ENCODE measurements around the gene REP15. TPM values are rescaled to one million over a fixed set of nuclear protein-coding genes. Genes with fewer than 3 reads are reported as not detected.

REP15 gene
- total and polyA plus RNA-seq, 2 of the 8 experiments (the other 6 are each of a cell fraction or from before 2014, with no cell fraction given): 0.06 to 0.73 TPM

DNA sequence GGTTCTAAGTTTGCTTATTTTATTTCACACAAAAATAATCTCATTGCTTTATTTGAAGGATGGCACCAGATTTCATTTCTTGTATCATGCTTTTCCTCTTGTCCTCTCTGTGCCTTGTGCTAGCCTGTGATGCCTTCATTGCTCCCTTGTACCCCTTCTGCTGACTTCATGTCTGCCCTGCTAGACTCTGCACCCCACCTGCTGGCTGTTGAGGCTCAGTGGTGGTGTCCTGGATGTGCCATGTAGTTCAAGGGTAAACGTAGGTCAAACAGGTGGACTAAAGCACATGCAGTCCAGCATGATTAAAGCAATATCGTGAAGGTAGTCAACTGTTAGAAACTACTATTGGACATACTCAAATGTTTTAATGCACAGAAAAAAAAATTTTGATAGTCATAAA is 36.0 kb downstream of the REP15 start:
- Histone ChIP-seq H2AK5ac (ENCODE audit: low read depth, low read length) (no peak overlapping the region), H4K20me1 (replicated peaks in 1 of 2; ENCODE audit: control insufficient read depth in 1 of 2, insufficient read depth in 2 of 2, low read length in 2 of 2) (peaks cover 0 to 2% of the 10 kb centered on the region in 2 experiments), H3K9ac (replicated peaks in 1 of 4; ENCODE audit: extremely low read depth in 1 of 4, low read depth in 3 of 4, low read length in 3 of 4) (no peak overlapping the region), H3K56ac (replicated peaks; ENCODE audit: insufficient read length, low read depth, low read length) (no peak overlapping the region), H3K4me2 (ENCODE audit: insufficient read depth in 1 of 2, low read depth in 2 of 2, low read length in 2 of 2) (no peak overlapping the region), H4K8ac (ENCODE audit: extremely low read depth, insufficient read depth, low read length) (no peak overlapping the region), H3K4ac (replicated peaks; ENCODE audit: insufficient read length, low read depth, low read length) (no peak overlapping the region), H2AFZ (ENCODE audit: low read length) (no peak overlapping the region), H4K91ac (replicated peaks; ENCODE audit: insufficient read length, low read length) (no peak overlapping the region), H3K4me3 (ENCODE audit: extremely low read depth in 1 of 4, insufficient read depth in 2 of 4, low read depth in 3 of 4, low read length in 4 of 4) (no peak overlapping the region), H3K23me2 (ENCODE audit: low read depth, low read length) (no peaks in the 10 kb centered on the region), H3K27ac (ENCODE audit: low read depth, low read length) (no peak overlapping the region), H2BK15ac (ENCODE audit: low read length) (no peak overlapping the region), H2BK20ac (ENCODE audit: low read length) (no peak overlapping the region), H2BK5ac (ENCODE audit: low read depth, low read length) (no peak overlapping the region), H3K18ac (ENCODE audit: extremely low read depth, low read length) (no peak overlapping the region), H3K9me3 (ENCODE audit: insufficient read depth in 2 of 2, low read depth in 1 of 2, low read length in 1 of 2) (no peaks in the 10 kb centered on the region), H4K5ac (ENCODE audit: insufficient read length, low read depth, low read length) (no peak overlapping the region), H2BK120ac (replicated peaks; ENCODE audit: low read depth, low read length) (no peak overlapping the region), H3K4me1 (replicated peaks in 1 of 4; ENCODE audit: control insufficient read depth in 3 of 4, insufficient read depth in 4 of 4, low read length in 3 of 4) (no peaks in the 10 kb centered on the region), H3K79me2 (ENCODE audit: control insufficient read depth in 1 of 2, insufficient read depth in 2 of 2, low read length in 2 of 2) (no peaks in the 10 kb centered on the region), H3K36me3 (ENCODE audit: control insufficient read depth in 2 of 4, insufficient read depth in 4 of 4, low read length in 3 of 4) (peaks cover 0 to 23% (median 2%) of the 10 kb centered on the region in 4 experiments; a peak in 3 of 8 replicates), H3K79me1 (ENCODE audit: low read depth, low read length) (no peaks in the 10 kb centered on the region), H2BK12ac (ENCODE audit: low read depth, low read length) (no peak overlapping the region), H3K14ac (ENCODE audit: insufficient read length) (no peak overlapping the region), H3K23ac (ENCODE audit: insufficient read length) (no peak overlapping the region), H3K27me3 (replicated peaks in 1 of 4; ENCODE audit: control insufficient read depth in 3 of 4, extremely low read depth in 1 of 4, insufficient read depth in 3 of 4, low read length in 3 of 4) (no peaks in the 10 kb centered on the region)
- 91% methylated on average over 2 of the region's 2 CpGs; no CpG with 5 or more reads in 1 of the 2 experiments for WGBS, 2 experiments (ENCODE audit: extremely low coverage in 1 of 2, insufficient coverage in 1 of 2, insufficient read length in 1 of 2, insufficient replicate concordance in 2 of 2, low coverage in 1 of 2, low lambda C conversion rate in 2 of 2, missing lambda C conversion rate in 1 of 2)
- FAIRE-seq (peak; percentile 85), DNase-seq (ENCODE audit: low read depth in 1 of 2, low spot score in 2 of 2) (no peak)
- POLR2A ChIA-PET (ENCODE audit: partially characterized antibody): no interaction called here
- TF ChIP-seq YY1 (IDR thresholded peaks at IDR 0.05; ENCODE audit: low read depth, low read length) (no peak), KDM4A (IDR thresholded peaks at IDR 0.05; ENCODE audit: low read depth, low read length, severe bottlenecking) (no peak), RAD21 (IDR thresholded peaks at IDR 0.05 in 1 of 2, conservative IDR thresholded peaks at IDR 0.05 in 1 of 2; ENCODE audit: low read depth in 2 of 2, low read length in 2 of 2) (peak; percentile 26 to 36; a peak in 3 of 4 replicates)
- TF ChIP-seq, protein P1, sequence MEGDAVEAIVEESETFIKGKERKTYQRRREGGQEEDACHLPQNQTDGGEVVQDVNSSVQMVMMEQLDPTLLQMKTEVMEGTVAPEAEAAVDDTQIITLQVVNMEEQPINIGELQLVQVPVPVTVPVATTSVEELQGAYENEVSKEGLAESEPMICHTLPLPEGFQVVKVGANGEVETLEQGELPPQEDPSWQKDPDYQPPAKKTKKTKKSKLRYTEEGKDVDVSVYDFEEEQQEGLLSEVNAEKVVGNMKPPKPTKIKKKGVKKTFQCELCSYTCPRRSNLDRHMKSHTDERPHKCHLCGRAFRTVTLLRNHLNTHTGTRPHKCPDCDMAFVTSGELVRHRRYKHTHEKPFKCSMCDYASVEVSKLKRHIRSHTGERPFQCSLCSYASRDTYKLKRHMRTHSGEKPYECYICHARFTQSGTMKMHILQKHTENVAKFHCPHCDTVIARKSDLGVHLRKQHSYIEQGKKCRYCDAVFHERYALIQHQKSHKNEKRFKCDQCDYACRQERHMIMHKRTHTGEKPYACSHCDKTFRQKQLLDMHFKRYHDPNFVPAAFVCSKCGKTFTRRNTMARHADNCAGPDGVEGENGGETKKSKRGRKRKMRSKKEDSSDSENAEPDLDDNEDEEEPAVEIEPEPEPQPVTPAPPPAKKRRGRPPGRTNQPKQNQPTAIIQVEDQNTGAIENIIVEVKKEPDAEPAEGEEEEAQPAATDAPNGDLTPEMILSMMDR (IDR thresholded peaks at IDR 0.05; ENCODE audit: control extremely low read depth in 1 of 3, insufficient read depth in 1 of 3, low read depth in 1 of 3, low read length in 3 of 3): peak; percentile 39 to 60 (median 60); a peak in 3 of 4 replicates
- CTCF ChIA-PET (ENCODE audit: partially characterized antibody): interaction anchor here (0.6 to 2.9 kb wide), 21 partner anchors 8 to 1258 kb away, joined by 3 to 15 read pairs (median 4); partner anchors contain the start of gene MRPS35
